Keratinocyte (primary cell): ENCODE data around the gene S100A5. TPM values are rescaled to one million over a fixed set of nuclear protein-coding genes. Genes with fewer than 3 reads are reported as not detected.
A peak's percentile ranks its signal among the peaks of the same experiment; 100 is the strongest.

Experiments used
- DNase-seq: peaks from one replicate; pipeline ENCODE4 v3.0.0-alpha.2; 2011; ENCODE audit warnings: low read depth, missing footprints, low spot score
- FAIRE-seq: peaks from 2 replicates; lab custom pipeline; 2011; peaks lifted over from hg19 to GRCh38; lab: Jason Lieb, UNC
- H2AFZ ChIP-seq: 2 replicates; pipeline ENCODE4 v1.6.0; 2012; ENCODE audit warnings: low read length, control low read depth, inconsistent platforms; ENCODE audit not compliant: control insufficient read depth
- H3K27ac ChIP-seq: 2 replicates; pipeline ENCODE4 v1.5.1; 2011; ENCODE audit warnings: low read length; ENCODE audit not compliant: control insufficient read depth, insufficient read depth
- H3K27me3 ChIP-seq: 3 replicates; pipeline ENCODE4 v1.6.0; 2011; ENCODE audit warnings: low read length; ENCODE audit not compliant: control insufficient read depth, insufficient read depth; ENCODE audit errors: extremely low read depth
- H3K36me3 ChIP-seq, 2 experiments: 2 replicates in 1 of 2; 3 replicates in 1 of 2; pipeline ENCODE4 v1.5.1; 2011; ENCODE audit warnings: low read length in 2 of 2, mild to moderate bottlenecking in 1 of 2; ENCODE audit not compliant: control insufficient read depth in 2 of 2, insufficient read depth in 2 of 2; ENCODE audit errors: extremely low read depth in 1 of 2
- H3K4me1 ChIP-seq: 3 replicates; pipeline ENCODE4 v1.5.1; 2011; ENCODE audit warnings: low read length; ENCODE audit not compliant: control insufficient read depth, insufficient read depth; ENCODE audit errors: extremely low read depth
- H3K4me2 ChIP-seq: 3 replicates; pipeline ENCODE4 v1.6.0; 2011; ENCODE audit warnings: low read depth, low read length; ENCODE audit not compliant: control insufficient read depth, insufficient read depth; ENCODE audit errors: extremely low read depth
- H3K4me3 ChIP-seq, 3 experiments: fragments of 200-600 bp in 1 of 3; sonication (generic) in 1 of 3; 2 replicates in 2 of 3; 3 replicates in 1 of 3; pipeline ENCODE4 v1.5.1; 2011 to 2016; ENCODE audit warnings: low read length in 3 of 3, mild to moderate bottlenecking in 3 of 3, control low read depth in 2 of 3, inconsistent platforms in 1 of 3, low read depth in 1 of 3, mixed read lengths in 1 of 3, mixed run types in 1 of 3, moderate library complexity in 1 of 3; ENCODE audit not compliant: control insufficient read depth in 2 of 3, insufficient read depth in 2 of 3; ENCODE audit errors: extremely low read depth in 1 of 3
- H3K79me2 ChIP-seq: 2 replicates; pipeline ENCODE4 v1.6.0; 2012; ENCODE audit warnings: low read length; ENCODE audit not compliant: control insufficient read depth, insufficient read depth
- H3K9ac ChIP-seq: 3 replicates; pipeline ENCODE4 v1.6.0; 2011; ENCODE audit warnings: low read length; ENCODE audit not compliant: control insufficient read depth, insufficient read depth; ENCODE audit errors: extremely low read depth
- H3K9me1 ChIP-seq: 3 replicates; pipeline ENCODE4 v1.6.0; 2011; ENCODE audit warnings: low read length; ENCODE audit not compliant: control insufficient read depth, insufficient read depth; ENCODE audit errors: extremely low read depth
- H3K9me3 ChIP-seq: 2 replicates; pipeline ENCODE4 v1.5.1; 2012; ENCODE audit warnings: low read depth, low read length; ENCODE audit not compliant: control insufficient read depth
- H4K20me1 ChIP-seq: 3 replicates; pipeline ENCODE4 v1.6.0; 2011; ENCODE audit warnings: low read length; ENCODE audit not compliant: control insufficient read depth, insufficient read depth; ENCODE audit errors: extremely low read depth
- CTCF ChIP-seq, 3 experiments: IDR thresholded peaks in 1 of 3; conservative IDR thresholded peaks in 1 of 3; optimal IDR thresholded peaks in 1 of 3; 2 replicates in 2 of 3; 3 replicates in 1 of 3; pipeline versions ENCODE3 to v1.5.1; 2011; ENCODE audit warnings: low read length in 3 of 3, mild to moderate bottlenecking in 3 of 3, moderate library complexity in 2 of 3, control low read depth in 1 of 3, inconsistent platforms in 1 of 3; ENCODE audit not compliant: insufficient read depth in 2 of 3; ENCODE audit errors: extremely low read depth in 1 of 3
- EZH2 ChIP-seq: IDR thresholded peaks from one replicate; pipeline ENCODE4 v1.6.1; 2012; ENCODE audit warnings: inconsistent platforms, mild to moderate bottlenecking, low read length, moderate library complexity
- dilution Hi-C: fragments of 300-500 bp; cut with MboI; formaldehyde crosslinking; loops from one replicate; pipeline ENCODE4 v1.7.0; 2020; ENCODE audit warnings: low sequenced_read_pairs; ENCODE audit not compliant: extremely low pct_ligation_motif_present
- polyA plus RNA-seq, 5 experiments: library from polyadenylated mRNA; depleted of rRNA in 3 of 5; stranded (reverse) in 3 of 5; stranded (forward) in 1 of 5; unstranded in 1 of 5; fragments of >200 nt; gene quantifications; 1 replicate in 1 of 5; 2 replicates in 3 of 5; 3 replicates in 1 of 5; pipeline versions ENCODE4 v1.2.1 to v1.2.3, GENCODE V29; 2011 to 2012; ENCODE audit warnings: missing spikeins in 2 of 5, low read depth in 1 of 5, low replicate concordance in 1 of 5

S100A5 gene
- polyA plus RNA-seq, 1 donor (not counting 4 experiments of a cell fraction or from before 2014, with no cell fraction given) = 0.20 TPM

- Histone ChIP-seq H3K4me3 (no peak overlapping the region), H4K20me1 (peaks cover 8% of the 10 kb centered on the region), H3K9me1 (no peaks in the 10 kb centered on the region), H2AFZ (no peak overlapping the region), H3K27me3 (no peaks in the 10 kb centered on the region), H3K27ac (no peak overlapping the region), H3K9ac (no peak overlapping the region), H3K4me2 (no peak overlapping the region), H3K79me2 (peaks cover 16% of the 10 kb centered on the region), H3K36me3 (peaks cover 2 to 15% of the 10 kb centered on the region in 2 experiments), H3K4me1 (peaks cover 55% of the 10 kb centered on the region), H3K9me3 (no peaks in the 10 kb centered on the region)
- dilution Hi-C loops = no loop called here
- no peak for TF ChIP-seq EZH2
- no peak for TF ChIP-seq CTCF (optimal IDR thresholded peaks at IDR 0.05 in 1 of 3, IDR thresholded peaks at IDR 0.05 in 1 of 3, conservative IDR thresholded peaks at IDR 0.05 in 1 of 3; ENCODE audit: extremely low read depth in 1 of 3, insufficient read depth in 2 of 3, low read length in 3 of 3)
- DNase-seq (no peak), FAIRE-seq (no peak)
Observed at GRCh38 chr1:153531638-153532037, 9.1 kb downstream of the S100A5 start.

GRCh38 chr1:153527683-153528040 lies 13.1 kb downstream of the S100A5 start:
- Histone ChIP-seq H3K9me1 (peaks cover 2% of the 10 kb centered on the region), H3K4me2 (peak overlapping the region; percentile 86), H3K27ac (peak overlapping the region; percentile 95), H3K36me3 (no peaks in the 10 kb centered on the region), H3K4me3 (no peak overlapping the region), H2AFZ (no peak overlapping the region), H3K9ac (no peak overlapping the region), H3K27me3 (no peaks in the 10 kb centered on the region), H4K20me1 (no peaks in the 10 kb centered on the region), H3K79me2 (no peaks in the 10 kb centered on the region), H3K9me3 (no peaks in the 10 kb centered on the region), H3K4me1 (peaks cover 41% of the 10 kb centered on the region)
- DNase-seq (no peak), FAIRE-seq (no peak)
- no peak for TF ChIP-seq EZH2
- TF ChIP-seq CTCF (optimal IDR thresholded peaks at IDR 0.05 in 1 of 3, IDR thresholded peaks at IDR 0.05 in 1 of 3, conservative IDR thresholded peaks at IDR 0.05 in 1 of 3; ENCODE audit: extremely low read depth in 1 of 3, insufficient read depth in 2 of 3, low read length in 3 of 3) = no peak
- dilution Hi-C loops = no loop called here
